A673 (cell line): ENCODE data around the gene PSMG3. TPM values are rescaled to one million over a fixed set of nuclear protein-coding genes. Genes with fewer than 3 reads are reported as not detected.

Experiments
- BruUV-seq: library from RNA; stranded (reverse); fragments of 400-500 nt; replicated peaks from 2 replicates; lab custom pipeline; 2021; lab: Mats Ljungman, UMichigan
- CTCF ChIA-PET: fragments of 300-600 bp; sonication (Branson Sonifier 250); formaldehyde crosslinking; loops from one replicate; lab custom pipeline; 2022; ENCODE audit warnings: antibody characterized with exemption; lab: Charles Lee
- POLR2A ChIA-PET: fragments of 300-600 bp; sonication (Branson Sonifier 250); formaldehyde crosslinking; loops from one replicate; lab custom pipeline; 2022; ENCODE audit warnings: antibody characterized with exemption; ENCODE audit not compliant: low non-redundant PET; lab: Charles Lee
- DNase-seq: peaks from one replicate; pipeline ENCODE4 v3.0.0-alpha.2; 2015; ENCODE audit warnings: low spot score
- H3K27ac ChIP-seq: fragments of 200-600 bp; sonication (generic); 2 replicates; pipeline ENCODE4 v1.5.1; 2016; ENCODE audit warnings: mixed run types, low read depth, mild to moderate bottlenecking, mixed read lengths, antibody characterized with exemption, low read length; ENCODE audit not compliant: poor library complexity, severe bottlenecking
- H3K27me3 ChIP-seq: fragments of 200-600 bp; sonication (generic); replicated peaks from 2 replicates; pipeline ENCODE4 v1.6.1; 2017; ENCODE audit warnings: mixed run types, low read depth, mild to moderate bottlenecking, mixed read lengths, antibody characterized with exemption, low read length; ENCODE audit not compliant: insufficient read depth, poor library complexity
- H3K36me3 ChIP-seq: fragments of 200-600 bp; sonication (generic); 2 replicates; pipeline ENCODE4 v1.6.1; 2016; ENCODE audit warnings: mixed run types, mild to moderate bottlenecking, mixed read lengths, antibody characterized with exemption, low read length; ENCODE audit not compliant: insufficient read depth, poor library complexity, severe bottlenecking
- H3K4me1 ChIP-seq: fragments of 200-600 bp; sonication (generic); 2 replicates; pipeline ENCODE4 v1.6.1; 2017; ENCODE audit warnings: mixed run types, mild to moderate bottlenecking, mixed read lengths, antibody characterized with exemption, low read length; ENCODE audit not compliant: insufficient read depth, poor library complexity, severe bottlenecking
- H3K4me3 ChIP-seq: fragments of 200-600 bp; sonication (generic); 2 replicates; pipeline ENCODE4 v1.5.1; 2016; ENCODE audit warnings: low read depth, mixed run types, mild to moderate bottlenecking, mixed read lengths, low read length; ENCODE audit not compliant: poor library complexity, severe bottlenecking
- H3K9me3 ChIP-seq: fragments of 200-600 bp; sonication (generic); 2 replicates; pipeline ENCODE4 v1.6.1; 2016; ENCODE audit warnings: mixed run types, low read depth, mild to moderate bottlenecking, mixed read lengths, antibody characterized with exemption, low read length; ENCODE audit not compliant: poor library complexity, severe bottlenecking
- CTCF ChIP-seq: fragments of 300-800, 200-600 bp; sonication (generic); conservative IDR thresholded peaks from 2 replicates; pipeline ENCODE4 v1.5.1; 2017; ENCODE audit warnings: low read depth, mild to moderate bottlenecking, antibody characterized with exemption, low read length, moderate library complexity, mixed read lengths
- EZH2 ChIP-seq: fragments of 200-600 bp; sonication (generic); IDR thresholded peaks from 2 replicates; pipeline ENCODE4 v1.6.1; 2017; ENCODE audit warnings: borderline replicate concordance, low read depth, mild to moderate bottlenecking, mixed read lengths, antibody characterized with exemption, low read length; ENCODE audit not compliant: poor library complexity, severe bottlenecking
- intact Hi-C: fragments of 100-400 bp; cut with micrococcal nuclease; formaldehyde crosslinking; loops from one replicate; pipeline ENCODE4 v1.10.0; 2022; ENCODE audit not compliant: unreplicated experiment
- total RNA-seq: library from RNA; stranded (reverse); gene quantifications from 2 replicates; pipeline ENCODE4 v1.2.3, GENCODE V29; 2021

The PSMG3 gene
- total RNA-seq, 1 experiment from 2014 or later: 54.9 TPM

DNA sequence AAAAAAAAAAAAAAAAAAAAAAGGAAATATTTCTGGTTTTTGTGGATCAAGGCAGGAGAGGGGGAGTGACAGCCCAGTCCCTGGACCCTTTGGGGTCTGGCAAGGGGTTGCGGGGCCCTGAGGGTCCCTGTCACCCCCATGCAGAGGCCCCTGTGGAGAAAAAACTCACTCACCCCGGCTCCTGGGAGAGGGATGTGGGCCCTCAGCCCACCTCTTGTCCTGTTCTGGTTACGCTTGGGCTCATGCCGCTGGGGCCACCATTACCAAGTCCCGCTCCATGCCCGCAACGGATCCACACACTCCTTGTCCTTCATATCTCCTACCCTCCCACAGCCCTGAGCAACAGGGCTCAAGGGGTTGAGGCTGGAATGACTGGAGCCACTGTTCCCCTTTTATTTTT, 12.8 kb downstream of the PSMG3 start:
- ChIA-PET POLR2A (no interaction called here), CTCF (no interaction called here)
- Histone ChIP-seq H3K9me3 (no peaks in the 10 kb centered on the region), H3K4me3 (no peak overlapping the region), H3K27me3 (no peaks in the 10 kb centered on the region), H3K36me3 (no peaks in the 10 kb centered on the region), H3K27ac (no peak overlapping the region), H3K4me1 (no peaks in the 10 kb centered on the region)
- TF ChIP-seq CTCF: no peak
- TF ChIP-seq EZH2: no peak
- DNase-seq: no peak
- BruUV-seq: no TSS peak
- intact Hi-C loops: no loop called here

GRCh38 chr7:1555813-1556543, 13.9 kb downstream of the PSMG3 start, which contains the start of gene TMEM184A:
Gene TMEM184A, minus strand, starts transcription at chr7:1556205. Its CDS starts 721 bp downstream, at chr7:1555484.
- DNase-seq: no peak
- ChIA-PET CTCF (interaction anchor here (0.6 kb wide), 1 partner anchor 302 kb away, joined by 3 read pairs; no protein-coding TSS in a partner anchor), POLR2A (no interaction called here)
- no TSS peak for BruUV-seq
- Histone ChIP-seq H3K4me3 (no peak within 1 kb of the TSS), H3K4me1 (no peaks in the 10 kb centered on the region), H3K27me3 (no peaks in the 10 kb centered on the region), H3K9me3 (no peaks in the 10 kb centered on the region), H3K36me3 (no peaks in the 10 kb centered on the region), H3K27ac (no peak within 1 kb of the TSS)
- intact Hi-C loops: no loop called here
- TF ChIP-seq CTCF (peak; percentile 42), EZH2 (no peak)

DNA sequence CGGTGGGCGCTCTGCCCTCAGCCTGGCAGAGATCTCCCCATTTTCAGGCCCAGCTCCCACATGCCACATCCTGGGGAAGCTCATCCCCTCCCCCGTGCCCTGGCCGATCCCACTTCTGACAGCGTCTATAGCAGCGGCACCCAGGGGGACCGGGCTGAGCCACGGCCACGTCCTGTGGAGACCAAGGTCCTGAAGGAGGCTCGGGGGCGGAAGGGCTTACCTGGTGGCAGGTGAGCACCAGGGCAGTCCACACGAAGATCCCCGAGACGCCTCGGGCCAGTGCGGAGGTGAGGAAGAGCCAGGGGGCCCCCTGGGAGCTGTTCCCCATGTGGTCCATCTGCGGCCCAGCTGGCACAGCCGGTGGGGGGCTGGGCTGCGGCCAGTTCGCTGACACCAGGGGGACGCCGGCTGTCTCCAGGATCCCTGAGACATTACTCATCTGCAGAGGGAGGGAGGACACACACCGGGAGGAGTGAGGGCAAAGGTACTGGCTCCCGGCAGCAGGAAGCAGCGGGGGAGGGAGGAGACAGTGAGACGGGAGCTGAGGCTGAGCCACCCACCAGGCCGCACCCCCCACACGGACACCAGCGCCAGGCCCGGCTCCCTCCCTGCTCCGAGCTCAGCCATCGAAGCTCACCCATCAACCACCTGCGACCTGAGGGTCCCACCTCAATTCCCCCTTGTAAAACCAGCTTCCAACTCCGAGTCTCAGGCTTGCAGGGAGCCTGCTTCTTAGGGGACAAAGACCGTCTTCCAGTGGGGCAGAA, 14.6 kb downstream of the PSMG3 start:
- BruUV-seq: no TSS peak
- Histone ChIP-seq H3K9me3 (no peaks in the 10 kb centered on the region), H3K36me3 (no peaks in the 10 kb centered on the region), H3K4me3 (no peak overlapping the region), H3K4me1 (no peaks in the 10 kb centered on the region), H3K27ac (no peak overlapping the region), H3K27me3 (no peaks in the 10 kb centered on the region)
- intact Hi-C loops: no loop called here
- POLR2A ChIA-PET: no interaction called here
- CTCF ChIA-PET: interaction anchor here (0.6 kb wide), 1 partner anchor 301 kb away, joined by 3 read pairs; no protein-coding TSS in a partner anchor
- no peak for DNase-seq
- TF ChIP-seq CTCF: no peak
- TF ChIP-seq EZH2: no peak
